GM12878 (cell line): ENCODE measurements around the gene SHLD1. TPM values are rescaled to one million over a fixed set of nuclear protein-coding genes. Genes with fewer than 3 reads are reported as not detected.

ENCODE experiments used
- MTA3 ChIP-seq: IDR thresholded peaks from 2 replicates; pipeline ENCODE4 v1.6.1; 2012; ENCODE audit warnings: low read length, inconsistent platforms, borderline replicate concordance
- SIN3A ChIP-seq: IDR thresholded peaks from 2 replicates; pipeline ENCODE4 v1.6.1; 2012; ENCODE audit warnings: low read depth, low read length, improper control_type of control experiment
- SMAD1 ChIP-seq: fragments of 450-650 bp; IDR thresholded peaks from 2 replicates; pipeline ENCODE4 v1.6.1; 2018; ENCODE audit warnings: mild to moderate bottlenecking, low read depth; ENCODE audit not compliant: partially characterized antibody
- SPI1 ChIP-seq: IDR thresholded peaks from 2 replicates; pipeline ENCODE4 v1.6.1; 2011; ENCODE audit warnings: low read depth, mild to moderate bottlenecking, low read length, moderate library complexity, borderline replicate concordance; ENCODE audit not compliant: insufficient read depth
- TCF12 ChIP-seq: IDR thresholded peaks from 2 replicates; pipeline ENCODE4 v1.6.1; 2011; ENCODE audit warnings: low read depth, mild to moderate bottlenecking, low read length
- ZNF217 ChIP-seq: fragments of 450-650 bp; IDR thresholded peaks from 2 replicates; pipeline ENCODE4 v1.6.1; 2017; ENCODE audit warnings: antibody characterized with exemption, mild to moderate bottlenecking
- polyA plus RNA-seq, 11 experiments: library from polyadenylated mRNA; depleted of rRNA in 4 of 11; unstranded in 6 of 11; stranded (reverse) in 5 of 11; fragments of >200 nt; fragmentation: Nextera tagmentation in 4 of 11; fragmentation: Illumina TruSeq in 1 of 11; extraction: Ambion mirVana in 4 of 11; extraction: Trizol in 1 of 11; gene quantifications; 1 replicate in 1 of 11; 2 replicates in 10 of 11; pipeline versions ENCODE4 v1.2.1 to v1.2.3, GENCODE V29; 2011 to 2016; ENCODE audit warnings: inconsistent platforms in 2 of 11, missing spikeins in 2 of 11, low read depth in 1 of 11
- total RNA-seq, 4 experiments: library from RNA; depleted of rRNA in 3 of 4; stranded (reverse); fragments of >200 nt in 3 of 4; fragmentation: Illumina TruSeq in 1 of 4; extraction: Trizol in 1 of 4; gene quantifications; 2 replicates each; pipeline versions ENCODE4 v1.2.1 to v1.2.3, GENCODE V29; 2013 to 2021
- TF ChIP-seq, protein P1 (sequence below): fragments of 450-650 bp; IDR thresholded peaks from 2 replicates; pipeline ENCODE4 v1.6.1; 2016; ENCODE audit warnings: mild to moderate bottlenecking
- TF ChIP-seq, protein P2 (sequence below): IDR thresholded peaks from 2 replicates; pipeline ENCODE4 v1.6.1; 2012; ENCODE audit warnings: low read depth, low read length, improper control_type of control experiment
- TF ChIP-seq, protein P3 (sequence below): fragments of 450-650 bp; IDR thresholded peaks from 2 replicates; pipeline ENCODE4 v1.6.1; 2017; ENCODE audit warnings: mild to moderate bottlenecking

Gene SHLD1
- total and polyA plus RNA-seq, 10 of the 15 experiments (the other 5 are each of a cell fraction or from before 2014, with no cell fraction given), result 10.8 to 70.9 (median 25.4) TPM

DNA sequence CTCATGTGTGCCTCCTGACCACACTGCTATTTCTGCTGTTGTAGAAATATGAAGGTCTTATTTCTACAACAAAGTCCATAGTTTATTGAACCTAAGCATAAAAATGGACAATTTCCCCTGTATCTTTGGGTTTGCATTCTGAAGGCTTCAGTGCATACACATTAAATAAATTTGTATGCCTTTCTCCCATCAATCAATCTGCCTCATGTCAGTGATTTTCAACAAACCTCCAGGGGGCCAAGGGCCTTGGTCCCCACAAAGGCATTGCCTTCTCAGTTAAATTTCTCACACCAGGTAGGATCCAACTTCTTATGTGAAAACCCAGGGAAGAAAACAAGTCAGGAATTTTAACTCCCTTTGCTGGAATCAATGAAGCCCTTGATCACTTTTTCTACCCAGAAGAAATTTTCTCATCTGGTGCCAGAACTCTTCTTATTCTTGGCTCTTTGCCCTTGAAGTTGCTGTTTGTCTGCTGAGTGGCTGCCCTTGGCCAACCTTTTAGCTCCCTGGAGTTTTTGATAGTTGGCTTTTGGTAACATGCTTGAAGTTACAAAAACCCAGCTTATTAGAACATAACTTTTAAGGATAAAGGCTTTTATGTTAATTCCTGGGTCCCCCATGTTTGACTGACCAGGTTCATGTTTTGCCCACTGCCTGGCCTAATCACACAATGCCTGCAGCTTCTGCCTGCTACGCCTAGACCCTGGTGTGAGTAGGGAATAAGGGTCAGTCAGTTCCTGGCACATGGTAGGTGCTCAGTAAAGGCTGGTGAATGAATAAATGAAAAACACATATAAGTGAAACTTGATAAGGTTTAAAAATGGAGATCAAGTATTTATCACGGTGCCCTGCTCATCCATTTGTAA is 37.0 kb downstream of the SHLD1 start (continued):
- TF ChIP-seq, protein P1, sequence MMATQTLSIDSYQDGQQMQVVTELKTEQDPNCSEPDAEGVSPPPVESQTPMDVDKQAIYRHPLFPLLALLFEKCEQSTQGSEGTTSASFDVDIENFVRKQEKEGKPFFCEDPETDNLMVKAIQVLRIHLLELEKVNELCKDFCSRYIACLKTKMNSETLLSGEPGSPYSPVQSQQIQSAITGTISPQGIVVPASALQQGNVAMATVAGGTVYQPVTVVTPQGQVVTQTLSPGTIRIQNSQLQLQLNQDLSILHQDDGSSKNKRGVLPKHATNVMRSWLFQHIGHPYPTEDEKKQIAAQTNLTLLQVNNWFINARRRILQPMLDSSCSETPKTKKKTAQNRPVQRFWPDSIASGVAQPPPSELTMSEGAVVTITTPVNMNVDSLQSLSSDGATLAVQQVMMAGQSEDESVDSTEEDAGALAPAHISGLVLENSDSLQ, result peak; percentile 50; the same call in 1 of the 2 replicates
- TF ChIP-seq SIN3A (no peak), SMAD1 (no peak), ZNF217 (no peak), MTA3 (no peak), SPI1 (no peak), TCF12 (no peak)
- TF ChIP-seq, protein P2, sequence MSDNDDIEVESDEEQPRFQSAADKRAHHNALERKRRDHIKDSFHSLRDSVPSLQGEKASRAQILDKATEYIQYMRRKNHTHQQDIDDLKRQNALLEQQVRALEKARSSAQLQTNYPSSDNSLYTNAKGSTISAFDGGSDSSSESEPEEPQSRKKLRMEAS, result no peak
- TF ChIP-seq, protein P3, sequence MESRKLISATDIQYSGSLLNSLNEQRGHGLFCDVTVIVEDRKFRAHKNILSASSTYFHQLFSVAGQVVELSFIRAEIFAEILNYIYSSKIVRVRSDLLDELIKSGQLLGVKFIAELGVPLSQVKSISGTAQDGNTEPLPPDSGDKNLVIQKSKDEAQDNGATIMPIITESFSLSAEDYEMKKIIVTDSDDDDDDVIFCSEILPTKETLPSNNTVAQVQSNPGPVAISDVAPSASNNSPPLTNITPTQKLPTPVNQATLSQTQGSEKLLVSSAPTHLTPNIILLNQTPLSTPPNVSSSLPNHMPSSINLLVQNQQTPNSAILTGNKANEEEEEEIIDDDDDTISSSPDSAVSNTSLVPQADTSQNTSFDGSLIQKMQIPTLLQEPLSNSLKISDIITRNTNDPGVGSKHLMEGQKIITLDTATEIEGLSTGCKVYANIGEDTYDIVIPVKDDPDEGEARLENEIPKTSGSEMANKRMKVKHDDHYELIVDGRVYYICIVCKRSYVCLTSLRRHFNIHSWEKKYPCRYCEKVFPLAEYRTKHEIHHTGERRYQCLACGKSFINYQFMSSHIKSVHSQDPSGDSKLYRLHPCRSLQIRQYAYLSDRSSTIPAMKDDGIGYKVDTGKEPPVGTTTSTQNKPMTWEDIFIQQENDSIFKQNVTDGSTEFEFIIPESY, result no peak
